PC-3 (cell line): ENCODE results near the gene RAP1GAP2. TPM values are rescaled to one million over a fixed set of nuclear protein-coding genes. Genes with fewer than 3 reads are reported as not detected.
A peak's percentile ranks its signal among the peaks of the same experiment; 100 is the strongest.

Source experiments
- ATAC-seq: fragments of 200-7000 bp; cut with Tn5 transposase; 2 replicates; pipeline ENCODE4 v1.9.1; 2020; ENCODE audit warnings: mild to moderate bottlenecking, moderate library complexity
- BruUV-seq: library from RNA; stranded (reverse); fragments of 400-500 nt; replicated peaks from 2 replicates; lab custom pipeline; 2021; lab: Mats Ljungman, UMichigan
- CTCF ChIA-PET: fragments of 300-600 bp; sonication (Branson Sonifier 250); formaldehyde crosslinking; loops from one replicate; lab custom pipeline; 2022; ENCODE audit warnings: antibody characterized with exemption; lab: Charles Lee
- POLR2A ChIA-PET: fragments of 300-600 bp; sonication (Branson Sonifier 250); formaldehyde crosslinking; loops from one replicate; lab custom pipeline; 2022; ENCODE audit warnings: antibody characterized with exemption; ENCODE audit not compliant: unreplicated experiment; lab: Charles Lee
- DNase-seq: peaks from one replicate; pipeline ENCODE4 v3.0.0-alpha.2; 2015
- H2AFZ ChIP-seq: fragments of 300-600 bp; sonication (generic); 2 replicates; pipeline ENCODE4 v1.6.0; 2016; ENCODE audit warnings: antibody characterized with exemption, low read length
- H3F3A ChIP-seq: fragments of 300-600 bp; sonication (generic); one replicate; pipeline ENCODE4 v1.6.0; 2017; ENCODE audit warnings: antibody characterized with exemption, low read length, control low read depth, mild to moderate bottlenecking; ENCODE audit not compliant: unreplicated experiment
- H3K27ac ChIP-seq: fragments of 300-600 bp; sonication (generic); 2 replicates; pipeline ENCODE4 v1.5.1; 2016; ENCODE audit warnings: mild to moderate bottlenecking, low read length
- H3K27me3 ChIP-seq: fragments of 300-600 bp; sonication (generic); 2 replicates; pipeline ENCODE4 v1.6.1; 2016; ENCODE audit warnings: low read length, mixed read lengths
- H3K36me3 ChIP-seq: fragments of 300-600 bp; sonication (generic); 2 replicates; pipeline ENCODE4 v1.6.1; 2016; ENCODE audit warnings: low read depth, mixed run types, low read length, mixed read lengths
- H3K4me1 ChIP-seq: fragments of 300-600 bp; sonication (generic); 2 replicates; pipeline ENCODE4 v1.5.1; 2016; ENCODE audit warnings: low read length; ENCODE audit not compliant: insufficient read depth
- H3K4me2 ChIP-seq: fragments of 300-600 bp; sonication (generic); 2 replicates; pipeline ENCODE4 v1.6.0; 2016; ENCODE audit warnings: low read length
- H3K4me3 ChIP-seq: fragments of 300-600 bp; sonication (generic); 2 replicates; pipeline ENCODE4 v1.5.1; 2016; ENCODE audit warnings: mild to moderate bottlenecking, low read length, mixed read lengths
- H3K79me2 ChIP-seq: fragments of 300-600 bp; sonication (generic); 2 replicates; pipeline ENCODE4 v1.6.1; 2017; ENCODE audit warnings: low read length, mixed read lengths
- H3K9ac ChIP-seq: fragments of 300-600 bp; sonication (generic); 2 replicates; pipeline ENCODE4 v1.6.0; 2016; ENCODE audit warnings: mild to moderate bottlenecking, low read length
- H3K9me2 ChIP-seq: fragments of 300-600 bp; sonication (generic); replicated peaks from 2 replicates; pipeline ENCODE4 v1.6.1; 2016; ENCODE audit warnings: mixed run types, low read length, mixed read lengths
- H3K9me3 ChIP-seq: fragments of 300-600 bp; sonication (generic); 2 replicates; pipeline ENCODE4 v1.6.1; 2016; ENCODE audit warnings: low read length, mixed read lengths
- H4K20me1 ChIP-seq: fragments of 300-600 bp; sonication (generic); 2 replicates; pipeline ENCODE4 v1.6.1; 2016; ENCODE audit warnings: low read length, mixed read lengths
- CTCF ChIP-seq: fragments of 300-600 bp; sonication (generic); conservative IDR thresholded peaks from 2 replicates; pipeline ENCODE4 v1.5.1; 2017; ENCODE audit warnings: antibody characterized with exemption, low read depth, mild to moderate bottlenecking, low read length
- EZH2 ChIP-seq: fragments of 300-600 bp; sonication (generic); IDR thresholded peaks from one replicate; pipeline ENCODE4 v1.6.1; 2017; ENCODE audit warnings: antibody characterized with exemption, mild to moderate bottlenecking, low read length; ENCODE audit not compliant: unreplicated experiment
- EZH2phosphoT487 ChIP-seq: fragments of 300-600 bp; sonication (generic); IDR thresholded peaks from 2 replicates; pipeline ENCODE4 v1.6.1; 2018; ENCODE audit warnings: mild to moderate bottlenecking, antibody characterized with exemption, low read length, borderline replicate concordance
- intact Hi-C: fragments of 100-400 bp; cut with micrococcal nuclease; formaldehyde crosslinking; loops from 2 replicates; pipeline ENCODE4 v1.9.0; 2023
- total RNA-seq: library from RNA; depleted of rRNA; stranded (reverse); fragments of >200 nt; gene quantifications from 2 replicates; pipeline ENCODE4 v1.2.3, GENCODE V29; 2014

Gene RAP1GAP2
- total RNA-seq, 1 experiment from 2014 or later, result 14.5 TPM

DNA sequence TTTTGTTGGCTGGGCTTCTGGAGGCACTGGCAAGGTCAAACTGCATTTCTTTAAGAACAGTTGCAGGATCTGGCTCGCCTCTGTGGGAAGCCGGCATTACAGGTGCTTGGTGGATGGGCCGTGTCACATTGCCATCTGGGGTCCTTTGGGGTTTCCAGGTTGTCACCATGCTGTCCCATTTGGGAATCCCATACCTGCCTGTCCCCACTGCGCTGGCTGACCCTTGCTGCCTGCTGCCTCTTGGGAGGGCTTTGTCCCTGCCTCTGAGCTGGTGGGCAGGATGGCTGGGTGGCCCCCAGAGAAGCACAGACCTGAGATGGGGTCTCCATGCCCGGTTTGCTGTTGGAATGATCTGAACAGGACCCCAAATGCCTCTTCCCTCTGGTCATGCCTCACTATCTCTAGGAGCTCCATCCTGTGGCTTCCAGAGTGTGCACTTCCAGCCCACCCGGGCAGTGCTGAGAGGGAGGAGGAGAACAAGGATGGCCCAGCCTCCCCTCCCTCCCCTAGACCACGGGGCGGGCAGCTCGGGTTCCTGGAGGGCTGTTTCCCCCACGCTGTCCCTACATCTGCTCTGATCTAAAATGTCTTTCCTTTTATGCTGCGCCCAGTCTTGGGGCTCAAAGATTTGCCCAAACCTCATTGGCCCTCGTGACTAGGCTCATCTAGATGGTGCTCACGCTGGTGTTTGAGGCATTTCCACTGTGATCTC is 239.2 kb downstream of the RAP1GAP2 start:
- POLR2A ChIA-PET, result no interaction called here
- Histone ChIP-seq H3K9me3 (no peaks in the 10 kb centered on the region), H3K4me2 (no peak overlapping the region), H3K36me3 (no peaks in the 10 kb centered on the region; the same call in 1 of the 2 replicates), H3K9ac (no peak overlapping the region), H3K9me2 (no peaks in the 10 kb centered on the region), H3K27ac (no peak overlapping the region), H3K27me3 (no peaks in the 10 kb centered on the region), H3K4me3 (no peak overlapping the region), H3K4me1 (peaks cover 2% of the 10 kb centered on the region), H2AFZ (no peak overlapping the region), H3F3A (no peaks in the 10 kb centered on the region), H3K79me2 (no peaks in the 10 kb centered on the region), H4K20me1 (no peaks in the 10 kb centered on the region)
- intact Hi-C loops, result no loop called here
- DNase-seq (no peak), ATAC-seq (no peak)
- no TSS peak for BruUV-seq
- CTCF ChIA-PET, result no interaction called here
- TF ChIP-seq CTCF (no peak), EZH2phosphoT487 (no peak), EZH2 (no peak)

DNA sequence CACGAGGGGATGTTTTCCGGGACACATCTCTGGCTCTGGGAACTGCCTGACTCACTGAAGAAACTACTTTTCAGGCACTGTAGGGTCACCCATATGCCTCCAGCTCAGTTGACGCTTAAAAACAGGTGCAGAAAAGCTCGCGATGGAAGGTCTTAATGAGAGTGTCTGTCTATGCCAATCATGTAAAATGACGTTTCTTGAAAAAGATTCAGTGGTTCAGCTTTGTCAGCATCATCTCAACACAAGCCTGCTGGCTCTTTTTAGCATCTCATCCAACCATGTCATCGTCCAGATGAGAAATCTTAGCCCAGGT is 239.7 kb downstream of the RAP1GAP2 start:
- no peaks in the 10 kb centered on the region for H3K27me3 ChIP-seq
- intact Hi-C loops, result no loop called here
- POLR2A ChIA-PET, result no interaction called here
- H4K20me1 ChIP-seq, result no peaks in the 10 kb centered on the region
- no peak overlapping the region for H2AFZ ChIP-seq
- ATAC-seq (no peak), DNase-seq (no peak)
- H3K4me3 ChIP-seq, result no peak overlapping the region
- no peaks in the 10 kb centered on the region for H3F3A ChIP-seq
- no peaks in the 10 kb centered on the region for H3K79me2 ChIP-seq
- no peak overlapping the region for H3K27ac ChIP-seq
- no peak overlapping the region for H3K9ac ChIP-seq
- no peaks in the 10 kb centered on the region for H3K36me3 ChIP-seq
- CTCF ChIA-PET, result no interaction called here
- H3K4me1 ChIP-seq, result no peaks in the 10 kb centered on the region
- H3K4me2 ChIP-seq, result no peak overlapping the region
- H3K9me3 ChIP-seq, result no peaks in the 10 kb centered on the region
- H3K9me2 ChIP-seq, result no peaks in the 10 kb centered on the region
- TSS peak; percentile 17 for BruUV-seq
- no peak for TF ChIP-seq CTCF
- TF ChIP-seq EZH2phosphoT487, result no peak
- no peak for TF ChIP-seq EZH2

DNA sequence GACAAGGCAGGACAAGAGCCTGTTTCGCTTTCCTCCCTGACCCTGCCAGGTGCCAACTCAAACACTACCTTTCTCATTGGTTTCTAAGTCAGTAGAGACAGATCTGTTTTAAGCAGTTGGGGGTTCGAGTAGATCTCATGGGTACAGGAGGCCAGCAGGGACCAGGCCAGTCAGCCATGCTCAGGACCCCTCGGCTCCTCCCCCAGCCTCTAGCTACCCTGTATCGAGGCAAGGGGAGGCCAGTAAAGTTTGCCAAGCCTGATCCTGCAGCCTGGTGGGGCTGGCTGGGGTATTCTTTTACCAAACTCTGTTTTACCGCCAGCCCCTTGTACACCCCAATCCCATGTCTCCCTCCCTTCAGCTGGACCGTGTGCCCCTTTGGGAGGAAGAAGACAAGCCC is 240.6 kb downstream of the RAP1GAP2 start:
- no peaks in the 10 kb centered on the region for H3K27me3 ChIP-seq
- intact Hi-C loops, result no loop called here
- H3K36me3 ChIP-seq, result no peaks in the 10 kb centered on the region
- no peaks in the 10 kb centered on the region for H3K9me3 ChIP-seq
- H3F3A ChIP-seq, result no peaks in the 10 kb centered on the region
- DNase-seq (no peak), ATAC-seq (no peak)
- TF ChIP-seq CTCF (no peak), EZH2 (no peak), EZH2phosphoT487 (no peak)
- no peaks in the 10 kb centered on the region for H3K79me2 ChIP-seq
- no peak overlapping the region for H3K9ac ChIP-seq
- H3K9me2 ChIP-seq, result no peaks in the 10 kb centered on the region
- no peak overlapping the region for H3K4me2 ChIP-seq
- no peak overlapping the region for H3K27ac ChIP-seq
- CTCF ChIA-PET, result no interaction called here
- POLR2A ChIA-PET, result no interaction called here
- BruUV-seq, result no TSS peak
- no peaks in the 10 kb centered on the region for H3K4me1 ChIP-seq
- no peak overlapping the region for H2AFZ ChIP-seq
- H3K4me3 ChIP-seq, result no peak overlapping the region
- no peaks in the 10 kb centered on the region for H4K20me1 ChIP-seq
